Ishikawa (cell line): ENCODE measurements around the gene PLCB1.

Source experiments
- CEBPB ChIP-seq: IDR thresholded peaks from 2 replicates; pipeline ENCODE4 v1.6.1; 2012
- CREB1 ChIP-seq: IDR thresholded peaks from 2 replicates; pipeline ENCODE4 v1.6.1; 2012; ENCODE audit warnings: low read depth
- EGR1 ChIP-seq: IDR thresholded peaks from 2 replicates; pipeline ENCODE4 v1.6.1; 2012
- EP300 ChIP-seq: IDR thresholded peaks from 2 replicates; pipeline ENCODE4 v1.6.1; 2012; ENCODE audit warnings: borderline replicate concordance
- FOXM1 ChIP-seq: IDR thresholded peaks from 2 replicates; pipeline ENCODE4 v1.6.1; 2012; ENCODE audit warnings: low read depth, borderline replicate concordance
- MAX ChIP-seq: IDR thresholded peaks from 2 replicates; pipeline ENCODE4 v1.6.1; 2012
- NFIC ChIP-seq: IDR thresholded peaks from 2 replicates; pipeline ENCODE4 v1.6.1; 2012
- RAD21 ChIP-seq: IDR thresholded peaks from 2 replicates; pipeline ENCODE4 v1.6.1; 2012; ENCODE audit warnings: low read depth
- REST ChIP-seq: IDR thresholded peaks from 2 replicates; pipeline ENCODE4 v1.6.1; 2012; ENCODE audit warnings: low read depth, mild to moderate bottlenecking
- TAF1 ChIP-seq: IDR thresholded peaks from 2 replicates; pipeline ENCODE4 v1.6.1; 2012; ENCODE audit warnings: low read depth, mild to moderate bottlenecking
- TCF12 ChIP-seq: IDR thresholded peaks from 2 replicates; pipeline ENCODE4 v1.6.1; 2012; ENCODE audit warnings: low read depth
- TEAD4 ChIP-seq: IDR thresholded peaks from 2 replicates; pipeline ENCODE4 v1.6.1; 2012
- USF1 ChIP-seq: IDR thresholded peaks from 2 replicates; pipeline ENCODE4 v1.6.1; 2012
- YY1 ChIP-seq: IDR thresholded peaks from 2 replicates; pipeline ENCODE4 v1.6.1; 2012; ENCODE audit warnings: low read depth
- ZBTB7A ChIP-seq: IDR thresholded peaks from 2 replicates; pipeline ENCODE4 v1.6.1; 2012; ENCODE audit warnings: low read depth

PLCB1 gene

GRCh38 chr20:8631271-8631670, 499.2 kb downstream of the PLCB1 start:
- TF ChIP-seq EP300 (no peak), TAF1 (no peak), MAX (no peak), REST (no peak), CREB1 (no peak), EGR1 (no peak), TCF12 (no peak), CEBPB (no peak), FOXM1 (no peak), RAD21 (no peak), YY1 (no peak), ZBTB7A (no peak), TEAD4 (no peak)

- no peak for TF ChIP-seq EP300
- no peak for TF ChIP-seq TCF12
- no peak for TF ChIP-seq NFIC
- no peak for TF ChIP-seq FOXM1
- TF ChIP-seq TEAD4: no peak
- TF ChIP-seq CREB1: no peak
- TF ChIP-seq TAF1: no peak
- TF ChIP-seq RAD21: no peak
- TF ChIP-seq EGR1: no peak
- TF ChIP-seq ZBTB7A: no peak
- TF ChIP-seq USF1: no peak
- no peak for TF ChIP-seq CEBPB
- TF ChIP-seq REST: no peak
- no peak for TF ChIP-seq MAX
- TF ChIP-seq YY1: no peak
Measured at GRCh38 chr20:8633366-8633765, 501.3 kb downstream of the PLCB1 start.

- TF ChIP-seq EP300: no peak
- no peak for TF ChIP-seq CREB1
- TF ChIP-seq RAD21: no peak
- no peak for TF ChIP-seq TAF1
- no peak for TF ChIP-seq MAX
- no peak for TF ChIP-seq REST
- TF ChIP-seq FOXM1: no peak
- no peak for TF ChIP-seq USF1
- no peak for TF ChIP-seq CEBPB
- TF ChIP-seq ZBTB7A: no peak
- TF ChIP-seq TEAD4: no peak
- no peak for TF ChIP-seq EGR1
- no peak for TF ChIP-seq YY1
- TF ChIP-seq NFIC: no peak
- TF ChIP-seq TCF12: no peak
Measured at GRCh38 chr20:8635048-8635572, 503.0 kb downstream of the PLCB1 start.

GRCh38 chr20:8635837-8636236, 503.8 kb downstream of the PLCB1 start:
- no peak for TF ChIP-seq TCF12
- TF ChIP-seq TAF1: no peak
- TF ChIP-seq EGR1: no peak
- TF ChIP-seq ZBTB7A: no peak
- TF ChIP-seq EP300: no peak
- no peak for TF ChIP-seq CREB1
- TF ChIP-seq RAD21: no peak
- TF ChIP-seq TEAD4: no peak
- TF ChIP-seq YY1: no peak
- TF ChIP-seq NFIC: no peak
